Activated CD8-positive, alpha-beta T cell treated with anti-CD3 and anti-CD28 coated beads, Interleukin-2, amount 10 ng/mL, durations not matched to agents 7 days and 5 days (primary cell): ENCODE measurements around the gene AKIRIN2. TPM values are rescaled to one million over a fixed set of nuclear protein-coding genes. Genes with fewer than 3 reads are reported as not detected.

ENCODE experiments used
- ATAC-seq: fragments of 150-1000 bp; cut with Tn5 transposase; one replicate; pipeline ENCODE4 v1.10.0; 2021; ENCODE audit warnings: moderate library complexity
- CTCF ChIA-PET: fragments of 350-600 bp; sonication (Branson Sonifier 250); formaldehyde crosslinking; loops from one replicate; lab custom pipeline; 2021; ENCODE audit warnings: antibody characterized with exemption; lab: Charles Lee
- POLR2A ChIA-PET: fragments of 350-600 bp; sonication (Branson Sonifier 250); formaldehyde crosslinking; loops from one replicate; lab custom pipeline; 2021; ENCODE audit warnings: antibody characterized with exemption; lab: Charles Lee
- DNase-seq: peaks from one replicate; pipeline ENCODE4 v3.0.0-alpha.2; 2020
- H3K27ac Mint-ChIP-seq: one replicate; pipeline ENCODE4 v1.8.0; 2021; ENCODE audit warnings: mild to moderate bottlenecking, mixed read lengths
- H3K27me3 Mint-ChIP-seq: one replicate; pipeline ENCODE4 v1.8.0; 2021; ENCODE audit warnings: low read depth, mixed read lengths
- H3K36me3 Mint-ChIP-seq: one replicate; pipeline ENCODE4 v1.8.0; 2021; ENCODE audit warnings: low read depth, mixed read lengths
- H3K4me1 Mint-ChIP-seq: one replicate; pipeline ENCODE4 v1.8.0; 2021; ENCODE audit warnings: low read depth, mixed read lengths
- H3K4me3 Mint-ChIP-seq: one replicate; pipeline ENCODE4 v1.8.0; 2021; ENCODE audit warnings: mild to moderate bottlenecking, mixed read lengths
- H3K9me3 Mint-ChIP-seq: one replicate; pipeline ENCODE4 v1.8.0; 2022; ENCODE audit warnings: mixed read lengths; ENCODE audit not compliant: insufficient read depth
- total RNA-seq, 2 experiments: library from RNA; stranded (reverse); gene quantifications; one replicate each; pipeline ENCODE4 v1.2.3, GENCODE V29; 2021

Gene AKIRIN2
- total RNA-seq, 2 experiments from 2014 or later: 42.1 to 45.2 TPM

- H3K36me3 Mint-ChIP-seq: peaks cover 3% of the 10 kb centered on the region
- peaks cover 8% of the 10 kb centered on the region for H3K27me3 Mint-ChIP-seq
- H3K4me1 Mint-ChIP-seq: peaks cover 13% of the 10 kb centered on the region
- ChIA-PET POLR2A (interaction anchor here (0.6 to 1.1 kb wide), 3 partner anchors 16 to 34 kb away, joined by 3 to 4 read pairs (median 4); partner anchors contain the start of gene AKIRIN2), CTCF (interaction anchor here (1.0 kb wide), 1 partner anchor 26 kb away, joined by 3 read pairs; no protein-coding TSS in a partner anchor)
- no peak overlapping the region for H3K4me3 Mint-ChIP-seq
- peak; percentile 88 for ATAC-seq
- H3K27ac Mint-ChIP-seq: peak overlapping the region; percentile 76
- DNase-seq: peak; percentile 48
- no peaks in the 10 kb centered on the region for H3K9me3 Mint-ChIP-seq
These were observed 30.0 kb upstream of the AKIRIN2 start for GRCh38 chr6:87731818-87732661.

- Mint-ChIP-seq H3K4me3 (no peak overlapping the region), H3K4me1 (peaks cover 13% of the 10 kb centered on the region), H3K27ac (no peak overlapping the region), H3K9me3 (no peaks in the 10 kb centered on the region), H3K36me3 (peaks cover 3% of the 10 kb centered on the region), H3K27me3 (peaks cover 8% of the 10 kb centered on the region)
- no peak for DNase-seq
- ChIA-PET POLR2A (interaction anchor here (2.5 kb wide), 1 partner anchor 29 kb away, joined by 11 read pairs; the partner anchor contains the start of gene AKIRIN2), CTCF (no interaction called here)
- ATAC-seq: no peak
These were observed 29.0 kb upstream of the AKIRIN2 start for GRCh38 chr6:87731080-87731479.

- DNase-seq (no peak), ATAC-seq (no peak)
- peaks cover 3% of the 10 kb centered on the region for H3K36me3 Mint-ChIP-seq
- H3K4me3 Mint-ChIP-seq: no peak overlapping the region
- no peaks in the 10 kb centered on the region for H3K9me3 Mint-ChIP-seq
- peaks cover 8% of the 10 kb centered on the region for H3K27me3 Mint-ChIP-seq
- peaks cover 17% of the 10 kb centered on the region for H3K4me1 Mint-ChIP-seq
- CTCF ChIA-PET: interaction anchor here (1.3 to 1.5 kb wide), 2 partner anchors 8 to 16 kb away, joined by 4 read pairs; no protein-coding TSS in a partner anchor
- H3K27ac Mint-ChIP-seq: no peak overlapping the region
- POLR2A ChIA-PET: interaction anchor here (2.5 kb wide), 1 partner anchor 28 kb away, joined by 11 read pairs; the partner anchor contains the start of gene AKIRIN2
These were observed 28.1 kb upstream of the AKIRIN2 start for GRCh38 chr6:87729965-87730719.

- ChIA-PET POLR2A (no interaction called here), CTCF (interaction anchor here (1.4 to 1.5 kb wide), 2 partner anchors 10 to 23 kb away, joined by 4 read pairs; no protein-coding TSS in a partner anchor)
- DNase-seq (no peak), ATAC-seq (no peak)
- peaks cover 3% of the 10 kb centered on the region for H3K36me3 Mint-ChIP-seq
- H3K27ac Mint-ChIP-seq: no peak overlapping the region
- H3K4me3 Mint-ChIP-seq: no peak overlapping the region
- H3K4me1 Mint-ChIP-seq: peaks cover 22% of the 10 kb centered on the region
- peaks cover 8% of the 10 kb centered on the region for H3K27me3 Mint-ChIP-seq
- H3K9me3 Mint-ChIP-seq: no peaks in the 10 kb centered on the region
These were observed 26.7 kb upstream of the AKIRIN2 start for GRCh38 chr6:87728706-87729105.

GRCh38 chr6:87724983-87725811 lies 23.2 kb upstream of the AKIRIN2 start:
- no peak for DNase-seq
- Mint-ChIP-seq H3K36me3 (no peaks in the 10 kb centered on the region), H3K9me3 (no peaks in the 10 kb centered on the region), H3K27ac (no peak overlapping the region), H3K27me3 (peaks cover 6% of the 10 kb centered on the region), H3K4me1 (peaks cover 24% of the 10 kb centered on the region), H3K4me3 (no peak overlapping the region)
- ChIA-PET POLR2A (no interaction called here), CTCF (no interaction called here)
- ATAC-seq: no peak

- H3K27me3 Mint-ChIP-seq: peaks cover 2% of the 10 kb centered on the region
- no peaks in the 10 kb centered on the region for H3K36me3 Mint-ChIP-seq
- peak overlapping the region; percentile 48 for H3K27ac Mint-ChIP-seq
- ATAC-seq: no peak
- H3K9me3 Mint-ChIP-seq: no peaks in the 10 kb centered on the region
- peaks cover 38% of the 10 kb centered on the region for H3K4me1 Mint-ChIP-seq
- CTCF ChIA-PET: no interaction called here
- POLR2A ChIA-PET: interaction anchor here (1.5 kb wide), 1 partner anchor 17 kb away, joined by 4 read pairs; no protein-coding TSS in a partner anchor
- no peak for DNase-seq
- H3K4me3 Mint-ChIP-seq: no peak overlapping the region
These were observed 21.4 kb upstream of the AKIRIN2 start for GRCh38 chr6:87723170-87724078.

GRCh38 chr6:87722540-87723169 lies 20.6 kb upstream of the AKIRIN2 start:
- H3K27ac Mint-ChIP-seq: no peak overlapping the region
- no peaks in the 10 kb centered on the region for H3K9me3 Mint-ChIP-seq
- peaks cover 42% of the 10 kb centered on the region for H3K4me1 Mint-ChIP-seq
- no peak overlapping the region for H3K4me3 Mint-ChIP-seq
- H3K27me3 Mint-ChIP-seq: peaks cover 2% of the 10 kb centered on the region
- POLR2A ChIA-PET: interaction anchor here (1.5 to 2.0 kb wide), 2 partner anchors 16 to 21 kb away, joined by 4 to 5 read pairs; partner anchors contain the start of gene AKIRIN2
- DNase-seq (no peak), ATAC-seq (no peak)
- H3K36me3 Mint-ChIP-seq: no peaks in the 10 kb centered on the region
- CTCF ChIA-PET: no interaction called here

GRCh38 chr6:87721311-87721710 lies 19.3 kb upstream of the AKIRIN2 start:
- ATAC-seq (no peak), DNase-seq (no peak)
- Mint-ChIP-seq H3K27ac (no peak overlapping the region), H3K27me3 (no peaks in the 10 kb centered on the region), H3K4me1 (peaks cover 42% of the 10 kb centered on the region), H3K9me3 (no peaks in the 10 kb centered on the region), H3K36me3 (no peaks in the 10 kb centered on the region), H3K4me3 (no peak overlapping the region)
- ChIA-PET POLR2A (interaction anchor here (2.0 kb wide), 1 partner anchor 20 kb away, joined by 5 read pairs; the partner anchor contains the start of gene AKIRIN2), CTCF (no interaction called here)

- H3K4me1 Mint-ChIP-seq: peaks cover 44% of the 10 kb centered on the region
- H3K4me3 Mint-ChIP-seq: no peak overlapping the region
- no peaks in the 10 kb centered on the region for H3K9me3 Mint-ChIP-seq
- ChIA-PET CTCF (interaction anchor here (0.7 to 1.9 kb wide), 2 partner anchors 16 to 308 kb away, joined by 3 to 4 read pairs; no protein-coding TSS in a partner anchor), POLR2A (interaction anchor here (0.8 to 2.5 kb wide), 2 partner anchors 13 to 17 kb away, joined by 3 to 10 read pairs; partner anchors contain the start of gene AKIRIN2)
- ATAC-seq (peak; percentile 45), DNase-seq (no peak)
- H3K27me3 Mint-ChIP-seq: no peaks in the 10 kb centered on the region
- no peaks in the 10 kb centered on the region for H3K36me3 Mint-ChIP-seq
- peak overlapping the region; percentile 30 for H3K27ac Mint-ChIP-seq
These were observed 16.8 kb upstream of the AKIRIN2 start for GRCh38 chr6:87718662-87719433.
